NT2/D1 (cell line): ENCODE results near the gene ARID4B.

ENCODE experiments used
- SUZ12 ChIP-seq: IDR thresholded peaks from 2 replicates; pipeline ENCODE4 v1.6.1; 2011; ENCODE audit not compliant: insufficient read length, insufficient read depth; ENCODE audit errors: extremely low read depth
- YY1 ChIP-seq: IDR thresholded peaks from 2 replicates; pipeline ENCODE4 v1.6.1; 2011; ENCODE audit not compliant: insufficient read length, insufficient read depth

GRCh38 chr1:235160957-235161684 is 166.9 kb downstream of the ARID4B start, which contains the start of gene RBM34:
- TF ChIP-seq SUZ12 (no peak), YY1 (no peak)
